Bone marrow (tissue), 2 donors: Measurements from ENCODE around the gene RPUSD4.
"Not testable (repeated sequence)": the region's sequence is repeated elsewhere in the genome, so short reads cannot be mapped to it uniquely, and the experiment has no call there.

Experiments
- DNase-seq, 2 donors: peaks; one replicate each; lab custom pipeline; 2025; lab: John Stamatoyannopoulos, UW

Gene RPUSD4, protein sequence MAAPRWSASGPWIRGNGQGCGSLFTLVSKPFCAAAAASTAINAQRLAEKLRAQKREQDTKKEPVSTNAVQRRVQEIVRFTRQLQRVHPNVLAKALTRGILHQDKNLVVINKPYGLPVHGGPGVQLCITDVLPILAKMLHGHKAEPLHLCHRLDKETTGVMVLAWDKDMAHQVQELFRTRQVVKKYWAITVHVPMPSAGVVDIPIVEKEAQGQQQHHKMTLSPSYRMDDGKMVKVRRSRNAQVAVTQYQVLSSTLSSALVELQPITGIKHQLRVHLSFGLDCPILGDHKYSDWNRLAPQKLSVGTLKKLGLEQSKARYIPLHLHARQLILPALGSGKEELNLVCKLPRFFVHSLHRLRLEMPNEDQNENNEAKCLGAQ

DNA sequence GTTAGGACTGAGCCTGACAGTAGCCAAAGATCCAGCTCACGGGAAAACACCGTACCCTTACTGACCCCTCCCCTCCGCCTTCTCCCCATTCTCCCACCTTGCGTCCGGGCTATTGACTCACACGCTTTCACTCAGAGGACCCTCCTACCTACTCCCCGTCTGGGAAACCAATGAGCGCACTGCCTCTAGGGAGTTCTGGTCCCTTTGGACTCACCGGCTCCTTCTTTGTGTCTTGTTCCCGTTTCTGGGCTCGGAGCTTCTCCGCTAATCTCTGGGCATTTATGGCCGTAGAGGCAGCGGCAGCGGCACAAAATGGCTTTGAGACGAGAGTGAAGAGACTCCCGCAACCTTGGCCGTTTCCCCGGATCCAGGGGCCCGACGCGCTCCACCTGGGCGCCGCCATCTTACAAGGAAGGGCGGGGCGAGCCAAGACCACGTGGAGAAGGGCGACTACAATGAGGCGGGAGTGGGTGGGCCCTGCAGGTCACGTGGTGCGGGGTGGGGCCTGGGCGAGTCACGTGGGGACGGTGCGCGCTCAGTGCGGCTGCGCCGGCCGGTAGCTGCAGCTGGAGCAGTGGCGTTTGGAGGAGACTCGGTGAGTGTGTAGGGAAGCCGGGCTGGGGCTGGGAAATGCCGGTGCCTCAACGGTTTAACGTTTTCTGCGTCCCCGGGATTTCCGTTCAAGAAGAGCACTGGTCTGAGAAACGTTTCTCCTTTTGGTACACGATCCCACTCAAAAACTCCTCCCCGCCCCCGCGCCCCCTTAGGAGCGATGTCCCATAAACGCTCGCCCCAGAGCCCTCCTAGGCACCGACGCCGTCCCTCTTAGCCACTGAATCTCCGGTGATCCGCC lies at the start of gene RPUSD4, which contains the start of gene FAM118B:
TSS of gene RPUSD4 (minus strand) at position 415 of the 853 bp plus-strand sequence. CDS start at position 403, 12 bp downstream.
TSS of gene FAM118B (plus strand) at position 547 of the 853 bp plus-strand sequence. CDS start 23,220 bp downstream, outside the sequence.
- DNase-seq, result peak; percentile 87 to 97

DNA sequence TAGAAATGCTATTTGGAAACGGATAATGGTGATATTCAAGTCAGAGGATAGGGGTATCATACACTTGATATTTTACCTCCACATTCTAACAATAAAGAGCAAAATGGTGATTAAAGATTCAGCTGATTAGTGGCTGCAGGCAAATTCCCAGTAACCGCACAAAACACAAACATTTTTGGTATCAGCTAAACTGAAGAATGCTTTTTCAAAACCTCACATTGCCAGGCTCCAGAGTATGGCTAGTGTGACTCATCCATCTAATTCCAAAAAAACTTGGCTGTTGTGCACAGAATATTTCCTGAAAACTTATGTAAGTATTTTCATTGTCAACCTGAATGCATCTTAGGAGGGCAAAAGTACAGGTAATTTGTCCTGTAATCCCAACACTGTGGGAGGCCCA lies 46.3 kb upstream of the RPUSD4 start:
- no peak for DNase-seq

DNA sequence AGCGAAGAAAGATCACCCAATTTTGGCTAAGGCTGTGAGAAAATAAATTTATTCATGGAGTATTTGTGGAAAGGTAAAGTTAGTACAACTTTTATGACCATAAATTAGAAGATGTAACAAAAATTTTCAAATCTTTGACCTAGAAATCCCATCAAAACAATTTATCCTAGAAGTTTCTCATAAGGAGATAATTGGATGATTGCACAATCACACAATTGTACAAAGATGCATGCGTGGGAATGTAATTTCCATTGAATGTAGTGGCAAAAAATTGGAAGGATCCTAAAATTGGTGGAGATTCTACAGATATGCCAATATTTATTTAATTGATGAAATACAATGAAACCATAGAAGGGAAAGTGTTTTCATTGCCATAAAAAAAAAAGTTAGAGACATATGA lies 45.7 kb upstream of the RPUSD4 start:
- DNase-seq, result no peak

DNA sequence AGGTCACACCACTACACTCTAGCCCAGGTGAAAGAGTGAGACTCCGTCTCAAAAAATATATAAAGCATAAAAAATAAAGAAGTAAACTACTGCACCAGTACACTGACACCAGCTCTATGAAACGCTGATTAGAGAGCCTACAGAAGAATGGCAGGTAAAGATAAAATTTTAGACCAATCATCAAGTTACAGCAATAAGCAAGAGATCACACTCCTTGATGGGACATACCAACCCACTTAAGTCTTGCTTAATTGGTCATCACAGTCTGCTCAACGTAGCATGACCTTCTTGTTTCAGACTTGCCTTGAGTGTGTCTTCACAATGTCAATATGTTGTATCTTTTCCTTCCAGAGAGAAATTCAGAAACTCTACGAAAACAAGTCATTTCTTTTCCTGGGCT lies 44.8 kb upstream of the RPUSD4 start:
- DNase-seq, result no peak

DNA sequence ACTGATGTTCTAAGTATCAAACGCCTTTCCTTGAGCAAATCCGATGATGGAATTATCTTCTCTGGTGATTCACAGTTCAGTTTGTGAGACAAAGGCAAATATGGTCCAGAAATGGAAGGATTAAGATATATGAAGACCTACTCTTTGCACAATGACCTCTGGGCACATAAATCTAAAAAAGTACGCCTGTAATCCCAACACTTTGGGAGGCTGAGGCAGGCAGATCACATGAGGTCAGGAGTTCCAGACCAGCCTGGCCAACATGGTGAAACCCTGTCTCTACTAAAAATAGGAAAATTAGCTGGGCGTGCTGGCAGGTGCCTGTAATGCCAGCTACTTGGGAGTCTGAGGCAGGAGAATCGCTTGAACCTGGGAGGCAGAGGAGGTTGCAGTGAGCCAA lies 44.1 kb upstream of the RPUSD4 start:
- DNase-seq, result not testable (repeated sequence)

DNA sequence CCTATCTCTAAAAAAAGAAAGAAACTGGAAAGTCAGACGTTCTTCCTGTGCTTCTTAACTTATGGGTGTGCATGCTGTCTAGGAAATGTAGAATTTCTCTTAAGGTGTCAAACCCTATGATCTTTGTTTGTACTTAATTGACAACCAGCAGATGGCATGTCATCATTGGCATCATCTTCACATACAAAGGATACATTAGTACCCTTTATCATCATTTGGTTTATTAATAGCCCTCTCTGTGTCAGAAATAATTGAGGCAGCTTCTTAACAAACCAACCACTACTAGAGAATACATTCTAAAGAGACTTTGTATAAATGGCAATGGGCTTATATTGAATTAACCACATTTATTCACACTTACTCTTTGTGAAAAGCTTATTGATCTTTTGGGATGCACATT lies 43.4 kb upstream of the RPUSD4 start:
- DNase-seq, result no peak

DNA sequence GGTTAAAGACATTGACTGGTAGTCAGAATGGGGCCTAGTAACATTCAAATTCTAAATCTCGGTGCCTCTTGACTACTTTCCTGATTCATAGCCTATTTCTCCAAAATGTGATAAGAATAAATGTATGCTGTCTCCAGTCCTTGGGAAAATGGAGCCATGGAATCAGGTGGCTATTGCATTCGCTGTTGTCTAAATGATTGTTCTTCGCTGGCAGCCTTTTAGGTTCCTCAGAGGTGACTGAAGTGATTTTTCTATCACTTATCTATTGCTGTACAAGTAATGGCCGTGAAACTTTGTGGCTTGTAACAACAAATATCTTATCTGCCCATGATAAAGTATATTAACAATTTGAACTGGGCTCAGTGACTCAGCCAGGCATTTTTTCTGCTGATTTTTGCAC lies 41.8 kb upstream of the RPUSD4 start:
- DNase-seq, result no peak

DNA sequence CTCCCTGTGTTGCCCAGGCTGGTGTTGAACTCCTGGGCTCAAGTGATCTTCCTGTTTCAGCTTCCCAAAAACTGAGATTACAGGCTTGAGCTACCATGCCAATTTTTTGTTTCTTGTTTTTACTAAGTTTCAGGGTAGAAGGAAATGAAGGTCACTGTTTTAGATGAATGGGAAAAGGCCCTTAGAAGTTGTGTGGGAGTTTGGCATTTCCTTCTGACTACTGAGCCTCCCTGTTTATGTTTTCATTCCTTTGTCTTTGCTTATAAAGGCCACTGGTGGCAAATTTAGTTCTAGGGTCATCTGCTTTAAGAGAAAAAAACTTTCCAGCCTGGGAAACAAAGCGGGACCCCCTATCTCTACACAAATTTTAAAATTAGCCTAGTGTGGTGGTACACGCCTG lies 35.2 kb upstream of the RPUSD4 start:
- no peak for DNase-seq

DNA sequence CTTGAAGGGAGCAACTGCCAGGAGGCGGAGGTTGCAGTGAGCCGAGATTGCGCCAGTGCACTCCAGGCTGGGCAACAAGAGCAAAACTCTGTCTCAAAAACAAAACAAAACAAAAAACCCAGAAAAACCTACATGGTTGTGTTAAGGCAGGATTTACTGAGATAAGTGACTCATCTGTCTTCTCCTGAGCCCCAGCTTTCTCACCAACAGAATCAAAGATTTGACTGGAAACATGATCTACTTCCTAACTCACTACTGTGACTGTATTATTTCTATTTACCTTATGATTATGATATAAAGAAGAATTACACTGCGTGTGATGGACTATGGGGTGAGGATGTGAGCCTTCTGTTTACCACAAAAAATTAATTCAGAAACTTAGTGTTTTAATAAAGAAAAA lies 21.9 kb upstream of the RPUSD4 start:
- DNase-seq, result no peak

DNA sequence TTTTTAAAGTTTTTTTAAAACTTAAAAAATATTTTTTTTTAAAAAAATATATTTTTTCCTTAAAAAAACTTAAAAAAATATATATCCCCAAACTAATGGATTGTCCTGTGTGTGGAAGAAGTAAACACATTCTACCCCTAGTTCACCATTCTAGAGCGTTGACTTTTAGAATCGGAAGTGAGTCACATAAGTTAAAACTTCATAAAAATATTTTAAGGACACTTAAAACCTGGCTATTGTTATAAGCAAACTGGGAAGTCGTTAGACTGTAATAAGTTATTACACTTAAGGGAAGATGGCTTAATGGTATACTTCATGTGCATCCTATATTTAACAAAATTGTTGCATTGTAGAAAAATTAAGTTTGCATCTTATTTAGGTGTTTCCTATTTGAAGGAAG lies 21.2 kb upstream of the RPUSD4 start:
- DNase-seq, result no peak

DNA sequence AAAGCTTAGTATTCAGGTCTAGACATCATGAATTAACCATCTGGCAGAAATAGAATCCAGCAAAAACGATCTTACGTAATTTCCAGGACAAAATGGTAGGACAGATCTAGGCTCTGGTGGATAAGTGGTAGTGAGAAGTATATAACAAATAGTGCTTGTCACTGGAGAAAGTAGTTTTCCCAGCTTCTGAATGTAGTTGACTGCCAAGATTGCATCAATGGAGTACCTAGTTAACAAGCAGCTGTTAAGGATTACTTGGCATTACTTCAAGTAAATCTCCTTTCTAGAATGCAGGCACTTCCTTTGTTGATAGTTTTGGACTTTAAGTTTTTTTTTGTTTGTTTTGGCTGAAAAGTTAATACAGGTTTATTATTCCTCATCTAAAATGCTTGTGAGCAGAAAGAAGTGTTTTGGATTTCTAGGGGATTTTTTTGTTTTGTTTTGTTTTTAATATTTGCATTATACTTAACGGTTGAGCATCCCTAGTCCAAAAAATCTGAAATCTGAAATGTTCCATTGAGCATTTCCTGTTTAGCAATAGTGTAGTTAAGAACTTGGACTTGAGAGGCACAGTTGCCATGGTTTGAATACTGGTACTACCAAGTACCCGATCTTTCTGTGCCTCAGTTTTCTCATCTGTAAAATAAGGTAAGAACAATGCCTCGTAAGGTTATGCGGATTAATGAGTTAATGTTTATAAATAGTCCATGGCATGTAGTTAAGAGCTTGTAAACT lies 20.4 kb upstream of the RPUSD4 start:
- DNase-seq, result no peak

DNA sequence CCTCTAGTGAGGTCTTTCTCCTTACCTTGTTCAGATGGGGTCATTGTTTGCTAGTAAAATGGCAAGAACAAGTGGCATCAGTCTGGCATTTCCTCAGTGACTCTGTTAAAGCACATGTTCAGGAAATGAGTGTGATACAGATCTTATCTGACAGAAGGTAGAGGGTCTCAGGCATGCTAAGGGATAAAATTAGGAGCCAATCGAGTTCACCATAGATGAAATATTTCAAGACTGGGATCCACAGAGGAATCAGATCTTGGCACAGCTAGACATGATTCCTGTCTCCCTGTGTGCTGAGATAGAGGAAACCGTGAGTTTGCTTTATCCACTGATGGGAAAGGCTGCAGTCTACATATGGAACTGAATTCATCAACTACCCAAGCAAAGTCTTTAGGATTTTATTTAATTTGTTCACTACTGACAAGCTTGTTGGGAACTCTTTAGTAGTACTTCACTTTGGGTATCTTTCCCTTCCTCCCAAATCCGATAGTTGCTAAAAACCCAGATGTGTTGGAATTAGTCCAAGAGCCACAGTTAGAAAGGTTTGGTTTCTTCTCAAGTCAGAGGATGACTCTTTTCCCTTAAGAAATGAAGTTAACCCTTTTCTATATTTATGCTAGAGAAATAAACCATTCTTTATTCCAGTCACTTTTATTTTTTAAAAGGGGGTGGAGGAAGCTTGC lies 18.5 kb upstream of the RPUSD4 start:
- DNase-seq, result no peak

DNA sequence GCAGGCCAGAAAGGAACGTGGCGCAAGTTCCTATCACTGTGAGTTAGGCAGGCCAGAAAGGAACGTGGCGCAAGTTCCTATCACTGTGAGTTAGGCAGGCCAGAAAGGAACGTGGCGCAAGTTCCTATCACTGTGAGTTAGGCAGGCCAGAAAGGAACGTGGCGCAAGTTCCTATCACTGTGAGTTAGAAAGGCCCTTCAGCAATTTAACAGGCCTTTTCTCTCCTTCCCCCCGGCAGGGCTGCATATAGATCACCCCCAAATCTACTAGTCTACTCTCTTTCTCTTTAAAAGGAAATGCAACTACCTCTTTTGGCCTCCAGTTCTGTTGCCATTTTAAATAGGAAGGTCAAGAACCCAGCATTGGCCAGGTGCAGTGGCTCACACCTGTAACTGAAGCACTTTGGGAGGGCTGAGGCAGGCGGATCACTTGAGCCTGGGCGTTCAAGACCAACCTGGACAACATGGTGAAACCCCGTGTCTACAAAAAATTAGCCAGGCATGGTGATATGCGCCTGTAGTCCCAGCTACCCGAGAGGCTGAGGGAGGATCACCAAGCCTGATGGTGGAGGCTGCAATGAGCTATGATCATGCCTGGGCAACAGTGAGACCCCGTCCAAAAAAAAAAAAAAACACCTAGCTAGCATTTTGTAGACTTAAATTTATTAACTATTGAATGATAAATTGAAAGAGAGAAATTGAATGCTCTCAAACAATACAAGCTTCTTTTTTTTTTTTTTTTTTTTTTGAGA lies 15.1 kb upstream of the RPUSD4 start:
- no peak for DNase-seq

DNA sequence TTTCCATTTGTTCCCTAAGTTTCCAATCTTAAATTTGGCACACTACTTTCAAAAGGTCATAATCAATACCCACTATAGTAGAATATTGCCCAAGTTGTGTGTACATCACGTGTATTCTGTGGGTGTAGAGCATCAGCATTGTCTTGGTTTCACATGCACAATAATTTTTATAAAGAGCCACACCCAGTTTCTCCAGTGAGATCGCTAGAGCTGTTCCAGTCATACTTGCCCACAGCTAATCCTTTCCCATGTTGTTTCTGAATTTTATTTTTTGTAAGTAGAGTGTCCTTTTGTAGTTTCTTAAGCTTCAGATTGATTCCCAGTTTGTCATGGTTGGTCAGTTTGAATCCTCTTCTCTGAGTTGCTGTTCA lies 13.8 kb upstream of the RPUSD4 start:
- DNase-seq, result no peak

DNA sequence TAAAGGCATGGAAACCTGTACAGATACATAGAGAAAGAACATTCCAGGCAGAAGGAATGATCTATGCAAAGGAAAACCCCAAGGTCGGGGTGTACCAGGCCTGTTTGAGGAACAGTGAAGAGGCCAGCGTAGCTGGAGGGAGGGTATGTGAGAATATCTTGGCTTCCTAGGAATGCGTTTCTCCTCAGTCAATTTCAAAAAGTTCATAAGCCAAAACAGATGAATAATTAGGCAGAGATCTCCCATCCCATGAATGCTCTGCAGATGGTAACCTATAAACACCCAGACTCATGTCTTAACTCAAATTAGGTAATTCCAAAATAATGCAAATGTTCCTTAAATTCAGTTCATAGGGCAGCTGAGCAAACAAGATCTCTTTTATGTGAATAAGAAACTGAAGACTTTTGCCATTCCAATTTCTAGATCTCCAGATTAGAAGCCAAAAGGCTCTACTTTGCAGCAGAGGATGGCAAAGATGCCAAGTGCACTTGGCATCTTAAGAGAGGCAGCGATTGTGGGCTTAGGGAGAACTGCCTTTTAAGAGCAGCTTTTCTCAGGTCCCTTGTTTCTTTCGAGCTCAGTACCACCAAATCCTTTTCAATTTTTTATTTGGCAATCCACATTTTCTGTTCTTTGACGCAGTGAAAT lies 13.3 kb upstream of the RPUSD4 start:
- no peak for DNase-seq

DNA sequence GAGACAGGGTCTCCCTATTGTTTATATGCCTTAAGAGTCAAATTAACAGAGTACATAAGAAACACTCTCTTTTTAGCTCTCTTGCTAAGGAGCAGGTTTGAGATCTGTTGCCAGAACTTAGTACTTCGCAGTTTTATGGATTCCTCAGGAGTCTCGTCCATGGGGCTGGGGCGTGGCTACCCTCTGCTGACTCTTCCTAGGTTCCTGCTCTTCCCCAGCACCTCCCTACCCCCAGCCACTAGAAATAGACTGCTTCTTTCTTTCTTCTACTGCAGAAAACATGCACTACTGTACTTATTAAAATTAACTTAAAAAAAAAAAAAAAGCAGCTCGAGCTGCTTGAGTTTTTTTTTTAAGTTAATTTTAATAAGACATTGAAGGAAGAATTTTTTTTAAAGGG lies 8.1 kb upstream of the RPUSD4 start:
- no peak for DNase-seq

DNA sequence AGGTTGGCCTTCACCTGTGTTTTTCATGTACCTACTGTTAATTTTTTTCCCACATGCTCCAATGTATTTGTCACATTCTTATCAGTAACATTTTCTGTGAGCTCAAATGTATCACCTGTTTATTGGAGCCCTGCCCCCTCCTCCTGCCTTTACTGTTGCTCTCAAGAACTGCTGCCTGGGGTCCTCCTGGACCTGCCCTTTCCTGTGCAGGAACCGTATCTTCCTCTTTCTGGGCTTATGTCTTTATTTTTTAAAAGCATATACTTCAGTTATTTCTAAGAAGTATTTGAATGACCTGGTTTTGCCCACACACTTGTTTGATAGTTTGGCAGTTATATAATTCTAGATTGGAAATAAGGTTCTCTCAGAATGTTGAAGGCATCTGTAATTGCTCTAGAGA lies 6.0 kb upstream of the RPUSD4 start:
- no peak for DNase-seq

DNA sequence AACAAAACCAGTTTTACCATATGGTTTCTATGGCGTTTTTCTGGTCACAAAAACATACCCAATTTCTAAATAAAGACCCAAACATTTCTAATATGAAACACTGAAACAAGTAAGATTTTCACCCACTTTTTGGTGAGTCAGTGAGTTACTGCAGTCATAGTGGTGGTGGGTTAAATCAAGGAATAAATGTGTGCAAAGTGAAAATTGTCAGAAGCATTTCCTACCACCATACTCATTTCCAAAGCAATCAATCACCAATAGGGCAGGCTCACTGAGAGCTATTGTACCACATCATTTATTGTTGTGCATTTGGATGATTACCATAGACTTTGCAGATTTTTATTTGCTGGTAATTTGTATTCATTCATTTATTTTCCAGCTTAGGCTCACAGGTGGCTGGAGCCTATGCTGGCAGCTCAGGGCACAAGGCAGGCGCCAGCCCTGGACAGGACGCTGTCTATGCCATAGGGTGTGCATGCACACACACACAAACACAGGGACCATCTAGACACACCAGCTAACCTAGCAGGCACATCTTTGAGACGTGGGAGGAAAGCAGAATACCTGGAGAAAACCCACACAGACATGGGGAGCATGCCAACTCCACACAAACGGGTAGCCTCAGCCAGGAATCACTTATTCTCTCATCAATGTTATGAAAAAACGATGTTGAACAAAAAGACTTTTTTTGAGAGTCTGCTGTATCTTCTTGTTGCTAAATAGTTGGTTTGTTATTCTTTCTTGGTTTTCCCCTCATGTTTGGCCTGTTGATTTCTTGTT lies 5.3 kb upstream of the RPUSD4 start:
- no peak for DNase-seq

DNA sequence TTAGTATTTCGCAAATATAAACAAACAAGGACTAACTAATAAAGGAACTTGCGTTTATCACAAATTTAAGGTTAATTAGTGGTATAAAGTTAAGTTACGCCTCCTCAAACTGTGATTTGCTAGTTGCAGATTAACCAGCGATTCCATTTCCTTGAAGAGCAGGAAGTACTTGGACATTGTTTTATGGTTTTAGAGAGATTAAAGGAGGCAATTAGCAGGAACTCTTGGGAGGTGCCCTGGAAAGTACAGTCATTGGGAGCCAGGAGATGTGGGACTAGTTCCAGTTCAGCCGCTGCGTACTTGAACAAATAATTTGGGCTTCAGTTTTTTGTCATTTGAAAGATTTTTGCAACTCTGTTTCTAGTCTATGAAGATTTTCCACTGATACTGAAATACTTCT lies 3.4 kb upstream of the RPUSD4 start:
- DNase-seq, result no peak

DNA sequence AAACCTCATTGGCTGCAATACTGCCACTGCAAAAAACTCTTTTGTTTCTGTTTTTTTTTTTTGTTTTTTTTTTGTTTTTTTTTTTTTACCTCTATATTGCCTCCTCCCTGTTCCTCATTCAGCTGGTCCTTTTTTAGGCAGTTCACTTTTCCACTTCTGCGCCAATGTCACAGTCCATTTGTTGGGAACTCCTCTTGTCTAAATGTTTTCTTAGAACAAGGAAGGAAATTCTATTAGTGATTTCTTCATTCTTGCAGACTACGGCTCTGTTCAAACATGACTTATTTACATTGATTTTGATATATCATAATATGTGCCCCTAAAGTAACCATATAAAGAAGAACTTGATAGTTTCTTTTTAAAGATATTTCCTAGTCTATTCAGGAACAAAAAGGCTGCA lies 3.0 kb upstream of the RPUSD4 start:
- no peak for DNase-seq
